IPS-18a (cell line): Measurements from ENCODE around the gene FLT1.

ENCODE experiments used
- H3K27ac ChIP-seq: one replicate; pipeline ENCODE4 v1.5.1; 2013; ENCODE audit warnings: low read length
- H3K27me3 ChIP-seq: one replicate; pipeline ENCODE4 v1.6.1; 2013; ENCODE audit warnings: mild to moderate bottlenecking, low read length; ENCODE audit not compliant: control insufficient read depth, insufficient read depth
- H3K36me3 ChIP-seq: one replicate; pipeline ENCODE4 v1.6.1; 2013; ENCODE audit warnings: low read depth, low read length; ENCODE audit not compliant: control insufficient read depth
- H3K4me1 ChIP-seq: one replicate; pipeline ENCODE4 v1.6.1; 2013; ENCODE audit warnings: low read depth, low read length; ENCODE audit not compliant: control insufficient read depth
- H3K4me3 ChIP-seq: one replicate; pipeline ENCODE4 v1.5.1; 2013; ENCODE audit warnings: low read length
- H3K9ac ChIP-seq: one replicate; pipeline ENCODE4 v1.6.1; 2013; ENCODE audit warnings: mild to moderate bottlenecking, low read length, moderate library complexity
- H3K9me3 ChIP-seq: one replicate; pipeline ENCODE4 v1.6.1; 2013; ENCODE audit warnings: low read depth, low read length; ENCODE audit not compliant: control insufficient read depth

Gene FLT1

GRCh38 chr13:28485551-28485950 is 9.4 kb downstream of the FLT1 start:
- Histone ChIP-seq H3K27me3 (no peaks in the 10 kb centered on the region), H3K27ac (no peak overlapping the region), H3K9ac (no peak overlapping the region), H3K36me3 (peaks cover 9% of the 10 kb centered on the region), H3K4me1 (peaks cover 43% of the 10 kb centered on the region), H3K4me3 (no peak overlapping the region), H3K9me3 (no peaks in the 10 kb centered on the region)

- H3K9ac ChIP-seq, result no peak overlapping the region
- no peak overlapping the region for H3K4me3 ChIP-seq
- peaks cover 9% of the 10 kb centered on the region for H3K36me3 ChIP-seq
- no peak overlapping the region for H3K27ac ChIP-seq
- H3K27me3 ChIP-seq, result no peaks in the 10 kb centered on the region
- H3K9me3 ChIP-seq, result no peaks in the 10 kb centered on the region
- H3K4me1 ChIP-seq, result peaks cover 39% of the 10 kb centered on the region
Observed at GRCh38 chr13:28485097-28485496, 9.8 kb downstream of the FLT1 start.

- H3K36me3 ChIP-seq, result no peaks in the 10 kb centered on the region
- no peak overlapping the region for H3K27ac ChIP-seq
- H3K9ac ChIP-seq, result no peak overlapping the region
- H3K9me3 ChIP-seq, result no peaks in the 10 kb centered on the region
- peaks cover 28% of the 10 kb centered on the region for H3K4me1 ChIP-seq
- no peak overlapping the region for H3K4me3 ChIP-seq
- H3K27me3 ChIP-seq, result no peaks in the 10 kb centered on the region
Observed at GRCh38 chr13:28483313-28483931, 11.5 kb downstream of the FLT1 start.

- H3K27me3 ChIP-seq, result no peaks in the 10 kb centered on the region
- H3K27ac ChIP-seq, result no peak overlapping the region
- H3K4me3 ChIP-seq, result no peak overlapping the region
- peaks cover 22% of the 10 kb centered on the region for H3K4me1 ChIP-seq
- H3K9me3 ChIP-seq, result no peaks in the 10 kb centered on the region
- H3K36me3 ChIP-seq, result no peaks in the 10 kb centered on the region
- H3K9ac ChIP-seq, result no peak overlapping the region
Observed at GRCh38 chr13:28479005-28479404, 15.9 kb downstream of the FLT1 start.

GRCh38 chr13:28478127-28478526 is 16.8 kb downstream of the FLT1 start:
- Histone ChIP-seq H3K4me1 (peaks cover 14% of the 10 kb centered on the region), H3K36me3 (no peaks in the 10 kb centered on the region), H3K4me3 (no peak overlapping the region), H3K27ac (no peak overlapping the region), H3K9ac (no peak overlapping the region), H3K27me3 (no peaks in the 10 kb centered on the region), H3K9me3 (no peaks in the 10 kb centered on the region)

GRCh38 chr13:28477709-28477973 is 17.3 kb downstream of the FLT1 start:
- no peaks in the 10 kb centered on the region for H3K36me3 ChIP-seq
- no peak overlapping the region for H3K4me3 ChIP-seq
- H3K4me1 ChIP-seq, result peaks cover 10% of the 10 kb centered on the region
- H3K9me3 ChIP-seq, result no peaks in the 10 kb centered on the region
- H3K27me3 ChIP-seq, result no peaks in the 10 kb centered on the region
- no peak overlapping the region for H3K27ac ChIP-seq
- no peak overlapping the region for H3K9ac ChIP-seq

- Histone ChIP-seq H3K4me1 (peaks cover 10% of the 10 kb centered on the region), H3K4me3 (no peak overlapping the region), H3K27ac (no peak overlapping the region), H3K27me3 (no peaks in the 10 kb centered on the region), H3K9me3 (no peaks in the 10 kb centered on the region), H3K9ac (no peak overlapping the region), H3K36me3 (no peaks in the 10 kb centered on the region)
Observed at GRCh38 chr13:28476919-28477708, 17.8 kb downstream of the FLT1 start.

GRCh38 chr13:28475916-28476725 is 18.8 kb downstream of the FLT1 start:
- Histone ChIP-seq H3K27ac (no peak overlapping the region), H3K9me3 (no peaks in the 10 kb centered on the region), H3K9ac (no peak overlapping the region), H3K27me3 (no peaks in the 10 kb centered on the region), H3K36me3 (peaks cover 5% of the 10 kb centered on the region), H3K4me1 (peaks cover 17% of the 10 kb centered on the region), H3K4me3 (no peak overlapping the region)

GRCh38 chr13:28474491-28475134 is 20.3 kb downstream of the FLT1 start:
- Histone ChIP-seq H3K9ac (no peak overlapping the region), H3K36me3 (peaks cover 7% of the 10 kb centered on the region), H3K9me3 (no peaks in the 10 kb centered on the region), H3K27me3 (no peaks in the 10 kb centered on the region), H3K27ac (no peak overlapping the region), H3K4me1 (peaks cover 17% of the 10 kb centered on the region), H3K4me3 (no peak overlapping the region)

- Histone ChIP-seq H3K9me3 (no peaks in the 10 kb centered on the region), H3K4me3 (no peak overlapping the region), H3K9ac (no peak overlapping the region), H3K27me3 (no peaks in the 10 kb centered on the region), H3K27ac (no peak overlapping the region), H3K4me1 (peaks cover 30% of the 10 kb centered on the region), H3K36me3 (peaks cover 7% of the 10 kb centered on the region)
Observed at GRCh38 chr13:28473044-28473443, 21.9 kb downstream of the FLT1 start.

GRCh38 chr13:28471421-28471820 is 23.5 kb downstream of the FLT1 start:
- Histone ChIP-seq H3K9ac (no peak overlapping the region), H3K27ac (no peak overlapping the region), H3K4me3 (no peak overlapping the region), H3K9me3 (no peaks in the 10 kb centered on the region), H3K4me1 (peaks cover 32% of the 10 kb centered on the region), H3K27me3 (no peaks in the 10 kb centered on the region), H3K36me3 (peaks cover 17% of the 10 kb centered on the region)
